ENCODE results near the gene NCK2. TPM values are rescaled to one million over a fixed set of nuclear protein-coding genes. Genes with fewer than 3 reads are reported as not detected.

Gene NCK2
- total RNA-seq, 1 donor from 2014 or later = 45.9 TPM

DNA sequence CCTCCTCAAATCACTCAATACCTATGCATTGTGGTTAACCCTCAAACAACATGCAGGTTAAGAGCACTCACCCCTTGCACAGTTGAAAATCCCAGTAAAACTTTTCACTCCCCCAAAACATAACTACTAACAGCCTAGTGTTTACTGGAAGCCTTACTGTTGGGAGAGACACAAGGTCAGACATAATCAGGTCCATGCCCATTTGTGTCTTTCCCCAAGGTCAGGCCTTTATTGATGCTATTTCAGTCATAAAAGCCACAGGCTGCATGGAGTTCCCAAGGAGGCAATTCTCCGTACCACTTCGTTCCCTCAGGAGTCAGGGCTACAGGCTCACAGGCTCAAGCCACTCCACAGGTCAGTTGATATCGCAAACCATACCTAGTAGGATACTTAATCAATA lies 180.2 kb downstream of the NCK2 start:
- DNase-seq (ENCODE audit: extremely low spot score in 2 of 2) = no peak
- TF ChIP-seq POLR2AphosphoS5 (IDR thresholded peaks at IDR 0.05; ENCODE audit: insufficient read depth in 1 of 2, low read depth in 1 of 2) (no peak), POLR2A (IDR thresholded peaks at IDR 0.05) (no peak)
- TF ChIP-seq, protein P1, sequence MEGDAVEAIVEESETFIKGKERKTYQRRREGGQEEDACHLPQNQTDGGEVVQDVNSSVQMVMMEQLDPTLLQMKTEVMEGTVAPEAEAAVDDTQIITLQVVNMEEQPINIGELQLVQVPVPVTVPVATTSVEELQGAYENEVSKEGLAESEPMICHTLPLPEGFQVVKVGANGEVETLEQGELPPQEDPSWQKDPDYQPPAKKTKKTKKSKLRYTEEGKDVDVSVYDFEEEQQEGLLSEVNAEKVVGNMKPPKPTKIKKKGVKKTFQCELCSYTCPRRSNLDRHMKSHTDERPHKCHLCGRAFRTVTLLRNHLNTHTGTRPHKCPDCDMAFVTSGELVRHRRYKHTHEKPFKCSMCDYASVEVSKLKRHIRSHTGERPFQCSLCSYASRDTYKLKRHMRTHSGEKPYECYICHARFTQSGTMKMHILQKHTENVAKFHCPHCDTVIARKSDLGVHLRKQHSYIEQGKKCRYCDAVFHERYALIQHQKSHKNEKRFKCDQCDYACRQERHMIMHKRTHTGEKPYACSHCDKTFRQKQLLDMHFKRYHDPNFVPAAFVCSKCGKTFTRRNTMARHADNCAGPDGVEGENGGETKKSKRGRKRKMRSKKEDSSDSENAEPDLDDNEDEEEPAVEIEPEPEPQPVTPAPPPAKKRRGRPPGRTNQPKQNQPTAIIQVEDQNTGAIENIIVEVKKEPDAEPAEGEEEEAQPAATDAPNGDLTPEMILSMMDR (IDR thresholded peaks at IDR 0.05) = no peak

DNA sequence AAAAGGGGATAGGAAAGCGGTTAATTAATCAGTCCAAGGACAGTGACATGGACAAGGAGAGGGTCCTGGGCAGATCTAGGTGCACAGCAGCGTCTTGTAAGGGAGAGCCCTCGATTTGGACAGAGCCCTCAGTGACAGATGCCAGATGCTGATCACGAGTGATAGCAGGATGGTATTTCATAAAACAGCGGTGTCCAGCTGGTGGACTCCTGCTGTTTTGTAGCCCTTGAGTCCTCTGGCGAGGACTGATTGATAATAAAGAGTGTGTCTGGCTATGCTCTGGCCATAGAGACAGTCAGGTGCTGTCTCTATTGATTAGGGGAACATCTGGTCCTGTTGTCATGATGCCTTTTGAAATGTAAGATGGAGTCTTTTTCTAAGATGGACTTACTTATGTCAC lies 180.7 kb downstream of the NCK2 start:
- H3K4me3 ChIP-seq = no peak overlapping the region
- H3K27me3 ChIP-seq = no peaks in the 10 kb centered on the region
- DNase-seq (ENCODE audit: extremely low spot score in 2 of 2) = no peak
- H3K4me1 ChIP-seq = no peaks in the 10 kb centered on the region
- TF ChIP-seq, protein P1 (IDR thresholded peaks at IDR 0.05) = no peak
- no peak for TF ChIP-seq POLR2AphosphoS5 (IDR thresholded peaks at IDR 0.05; ENCODE audit: insufficient read depth in 1 of 2, low read depth in 1 of 2)
- TF ChIP-seq POLR2A (IDR thresholded peaks at IDR 0.05) = no peak
- intact Hi-C loops (cut with DNase I) = no loop called here
- no peaks in the 10 kb centered on the region for H3K36me3 ChIP-seq
- no peak overlapping the region for H3K27ac ChIP-seq
- H3K9me3 ChIP-seq = no peaks in the 10 kb centered on the region

More for the DNA sequence above, 180.2 kb downstream of the NCK2 start:
- no peak overlapping the region for H3K27ac ChIP-seq
- H3K9me3 ChIP-seq = no peaks in the 10 kb centered on the region
- no peaks in the 10 kb centered on the region for H3K36me3 ChIP-seq
- no peaks in the 10 kb centered on the region for H3K4me1 ChIP-seq
- H3K4me3 ChIP-seq = no peak overlapping the region
- no peaks in the 10 kb centered on the region for H3K27me3 ChIP-seq
- intact Hi-C loops (cut with DNase I) = no loop called here

GRCh38 chr2:105926960-105927678 lies 182.4 kb downstream of the NCK2 start:
- no peak overlapping the region for H3K27ac ChIP-seq
- no peaks in the 10 kb centered on the region for H3K27me3 ChIP-seq
- TF ChIP-seq, protein P1 (IDR thresholded peaks at IDR 0.05) = no peak
- TF ChIP-seq POLR2A (IDR thresholded peaks at IDR 0.05) = no peak
- TF ChIP-seq POLR2AphosphoS5 (IDR thresholded peaks at IDR 0.05; ENCODE audit: insufficient read depth in 1 of 2, low read depth in 1 of 2) = no peak
- H3K4me3 ChIP-seq = no peak overlapping the region
- no peaks in the 10 kb centered on the region for H3K9me3 ChIP-seq
- intact Hi-C loops (cut with DNase I) = no loop called here
- no peaks in the 10 kb centered on the region for H3K36me3 ChIP-seq
- H3K4me1 ChIP-seq = no peaks in the 10 kb centered on the region
- DNase-seq (ENCODE audit: extremely low spot score in 2 of 2) = no peak

- Histone ChIP-seq H3K27me3 (no peaks in the 10 kb centered on the region), H3K4me1 (no peaks in the 10 kb centered on the region), H3K36me3 (no peaks in the 10 kb centered on the region), H3K4me3 (no peak overlapping the region), H3K27ac (no peak overlapping the region), H3K9me3 (no peaks in the 10 kb centered on the region)
- DNase-seq (ENCODE audit: extremely low spot score in 2 of 2) = no peak
- intact Hi-C loops (cut with DNase I) = no loop called here
- TF ChIP-seq POLR2AphosphoS5 (IDR thresholded peaks at IDR 0.05; ENCODE audit: insufficient read depth in 1 of 2, low read depth in 1 of 2) = no peak
- no peak for TF ChIP-seq POLR2A (IDR thresholded peaks at IDR 0.05)
Measured at GRCh38 chr2:105928086-105928485, 183.4 kb downstream of the NCK2 start.

DNA sequence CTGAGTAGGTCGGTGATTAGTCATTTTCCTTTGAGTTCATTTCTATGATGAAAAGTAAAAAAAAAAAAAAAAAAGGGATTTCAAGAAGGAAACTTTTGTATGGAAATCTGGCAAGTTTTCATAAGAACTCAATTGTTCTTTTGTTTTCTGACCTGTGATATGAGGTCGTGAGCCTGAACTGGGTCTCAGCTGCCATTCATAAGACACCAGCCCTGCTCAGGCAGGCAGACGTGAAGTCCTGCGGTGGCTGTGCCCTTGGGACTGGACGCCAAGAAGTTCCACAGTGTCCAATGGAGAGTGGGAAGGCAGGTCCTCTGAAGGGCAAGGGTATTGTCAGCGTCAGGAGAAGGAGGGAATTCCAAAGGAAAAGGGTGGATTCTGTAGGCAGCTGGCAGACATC lies 183.9 kb downstream of the NCK2 start:
- Histone ChIP-seq H3K27ac (no peak overlapping the region), H3K9me3 (no peaks in the 10 kb centered on the region), H3K4me3 (no peak overlapping the region), H3K36me3 (no peaks in the 10 kb centered on the region), H3K27me3 (no peaks in the 10 kb centered on the region), H3K4me1 (no peaks in the 10 kb centered on the region)
- no peak for DNase-seq (ENCODE audit: extremely low spot score in 2 of 2)
- intact Hi-C loops (cut with DNase I) = no loop called here
- TF ChIP-seq POLR2A (IDR thresholded peaks at IDR 0.05) = no peak
- TF ChIP-seq, protein P1 (IDR thresholded peaks at IDR 0.05) = no peak
- no peak for TF ChIP-seq POLR2AphosphoS5 (IDR thresholded peaks at IDR 0.05; ENCODE audit: insufficient read depth in 1 of 2, low read depth in 1 of 2)

All from vagina (tissue), 2 donors.